Esophagus squamous epithelium (tissue), 5 donors: ENCODE results near the gene NYAP1. TPM values are rescaled to one million over a fixed set of nuclear protein-coding genes. Genes with fewer than 3 reads are reported as not detected.
A peak's percentile ranks its signal among the peaks of the same experiment; 100 is the strongest.
"Not testable (repeated sequence)": the region's sequence is repeated elsewhere in the genome, so short reads cannot be mapped to it uniquely, and the experiment has no call there.

Experiments used
- DNase-seq: peaks from one replicate; lab custom pipeline; 2025; lab: John Stamatoyannopoulos, UW
- H3K27ac ChIP-seq, 4 donors: fragments of 200-600 bp; sonication (generic); one replicate each; pipeline ENCODE4 v1.5.1; 2016 to 2019; ENCODE audit warnings: mild to moderate bottlenecking in 1 of 4
- H3K27me3 ChIP-seq, 4 donors: fragments of 200-600 bp; sonication (generic); 1 replicate in 3 of 4; 2 replicates in 1 of 4; pipeline versions ENCODE4 v1.5.1 to v1.6.0; 2017 to 2021; ENCODE audit warnings: antibody characterized with exemption in 1 of 4
- H3K36me3 ChIP-seq, 3 donors: fragments of 200-600 bp; sonication (generic); one replicate each; pipeline ENCODE4 v1.5.1; 2016 to 2019
- H3K4me1 ChIP-seq, 3 donors: fragments of 200-600 bp; sonication (generic); one replicate each; pipeline ENCODE4 v1.5.1; 2017 to 2019
- H3K4me3 ChIP-seq, 4 donors: fragments of 200-600 bp; sonication (generic); 1 replicate in 3 of 4; 2 replicates in 1 of 4; pipeline ENCODE4 v1.5.1; 2016 to 2019; ENCODE audit warnings: mild to moderate bottlenecking in 2 of 4, moderate library complexity in 1 of 4
- H3K9me3 ChIP-seq, 3 donors: fragments of 200-600 bp; sonication (generic); one replicate each; pipeline ENCODE4 v1.5.1; 2016 to 2019
- CTCF ChIP-seq, 6 experiments: fragments of 450-650 bp in 4 of 6; fragments of 200-600 bp in 2 of 6; sonication (generic) in 2 of 6; IDR thresholded peaks; one replicate each; pipeline ENCODE4 v1.5.1; 2016 to 2019; ENCODE audit warnings: antibody characterized with exemption in 6 of 6, mild to moderate bottlenecking in 4 of 6, moderate library complexity in 4 of 6
- POLR2A ChIP-seq, 4 donors: fragments of 450-650 bp; IDR thresholded peaks; one replicate each; pipeline ENCODE4 v1.6.1; 2017; ENCODE audit warnings: antibody characterized with exemption in 4 of 4, mild to moderate bottlenecking in 4 of 4, moderate library complexity in 3 of 4
- WGBS, 2 donors: methylation state at CpG; one replicate each; pipeline ENCODE4 v1.1.5; 2018; 5-methylcytosine and 5-hydroxymethylcytosine counted together
- intact Hi-C: fragments of 100-400 bp; cut with DNase I; formaldehyde crosslinking; loops from one replicate; pipeline ENCODE4 v1.15.0; 2022
- total RNA-seq, 4 donors: library from RNA; depleted of rRNA; stranded (reverse); fragments of >200 nt; gene quantifications; one replicate each; pipeline ENCODE4 v1.1.0, GENCODE V29; 2016
- donor health status: DM: yes; HTN: yes; CAD: no.

Gene NYAP1
- total RNA-seq, 4 donors from 2014 or later, result 0.31 to 1.1 (median 0.57) TPM; not detected in 1

- H3K36me3 ChIP-seq, intact Hi-C loops, H3K9me3 ChIP-seq, DNase-seq, H3K4me1 ChIP-seq, H3K27me3 ChIP-seq, H3K4me3 ChIP-seq, H3K27ac ChIP-seq: not testable (repeated sequence)
- 66 to 78% methylated on average over 9 to 12 of the region's 12 CpGs for WGBS, 2 donors
Observed at GRCh38 chr7:100528108-100528866, 44.6 kb downstream of the NYAP1 start.

GRCh38 chr7:100532165-100533022 lies 48.7 kb downstream of the NYAP1 start:
- Histone ChIP-seq H3K36me3 (no peaks in the 10 kb centered on the region), H3K4me1 (no peaks in the 10 kb centered on the region), H3K27ac (no peak overlapping the region), H3K4me3 (no peak overlapping the region), H3K27me3 (peaks cover 0 to 6% (median 0%) of the 10 kb centered on the region in 4 donors), H3K9me3 (no peaks in the 10 kb centered on the region)
- DNase-seq, result no peak
- TF ChIP-seq POLR2A (IDR thresholded peaks at IDR 0.05) (no peak), CTCF (IDR thresholded peaks at IDR 0.05) (no peak)
- 77 to 86% methylated on average over 12 to 13 of the region's 14 CpGs for WGBS, 2 donors
- intact Hi-C loops, result no loop called here

- 90 to 91% methylated on average over 8 to 9 of the region's 9 CpGs for WGBS, 2 donors
- H3K27me3 ChIP-seq, H3K4me3 ChIP-seq, H3K36me3 ChIP-seq, H3K9me3 ChIP-seq, intact Hi-C loops, DNase-seq, H3K27ac ChIP-seq: not testable (repeated sequence)
- peaks cover 6 to 26% (median 11%) of the 10 kb centered on the region in 3 donors for H3K4me1 ChIP-seq
Observed at GRCh38 chr7:100535982-100536381, 52.3 kb downstream of the NYAP1 start.

- H3K4me3 ChIP-seq, H3K9me3 ChIP-seq, H3K36me3 ChIP-seq, DNase-seq, H3K27me3 ChIP-seq, intact Hi-C loops, H3K27ac ChIP-seq: not testable (repeated sequence)
- peaks cover 6 to 33% (median 11%) of the 10 kb centered on the region in 3 donors for H3K4me1 ChIP-seq
- WGBS, 2 donors, result 79 to 100% methylated on average over 1 to 2 of the region's 2 CpGs
Observed at GRCh38 chr7:100536695-100537094, 53.0 kb downstream of the NYAP1 start.

GRCh38 chr7:100538348-100538653 lies 54.6 kb downstream of the NYAP1 start:
- peak overlapping the region in 3 of 4 donors; percentile 20 to 81 (median 30) for H3K4me3 ChIP-seq
- 1 to 6% methylated on average over 8 of the region's 8 CpGs for WGBS, 2 donors
- intact Hi-C loops, result no loop called here

More at GRCh38 chr7:100538348-100538653, 54.6 kb downstream of the NYAP1 start:
- Histone ChIP-seq H3K27ac (peak overlapping the region; percentile 32 to 84 (median 72)), H3K4me1 (peaks cover 6 to 49% (median 13%) of the 10 kb centered on the region in 3 donors), H3K9me3 (no peaks in the 10 kb centered on the region), H3K36me3 (no peaks in the 10 kb centered on the region), H3K27me3 (peaks cover 0 to 1% (median 0%) of the 10 kb centered on the region in 4 donors)
- no peak for TF ChIP-seq CTCF (IDR thresholded peaks at IDR 0.05)
- no peak for DNase-seq
